Heart left ventricle (tissue), 16 donors: ENCODE data around the gene GPR78. TPM values are rescaled to one million over a fixed set of nuclear protein-coding genes. Genes with fewer than 3 reads are reported as not detected.
"Not testable (repeated sequence)": the region's sequence is repeated elsewhere in the genome, so short reads cannot be mapped to it uniquely, and the experiment has no call there.

ENCODE experiments used
- ATAC-seq, 4 donors: fragments of 200-7000 bp; cut with Tn5 transposase; one replicate each; pipeline ENCODE4 v1.9.1; 2020 to 2022; ENCODE audit warnings: moderate library complexity in 4 of 4, mild to moderate bottlenecking in 3 of 4, moderate number of reproducible peaks in 1 of 4
- DNase-seq, 5 donors: peaks; one replicate each; pipeline ENCODE4 v3.0.0-alpha.2; 2020
- H3K27ac ChIP-seq, 12 donors: fragments of 200-600 bp; sonication (generic) in 4 of 12; one replicate each; pipeline versions ENCODE4 v1.5.0 to v1.8.0; 2016 to 2022; ENCODE audit warnings: mild to moderate bottlenecking in 2 of 12
- H3K27me3 ChIP-seq, 9 donors: fragments of 200-600 bp; sonication (generic) in 2 of 9; one replicate each; pipeline versions ENCODE4 v1.5.1 to v1.8.0; 2016 to 2022; ENCODE audit warnings: mild to moderate bottlenecking in 3 of 9
- H3K36me3 ChIP-seq, 9 donors: fragments of 200-600 bp; sonication (generic) in 2 of 9; one replicate each; pipeline versions ENCODE4 v1.5.0 to v1.8.0; 2018 to 2022; ENCODE audit warnings: mild to moderate bottlenecking in 2 of 9
- H3K4me1 ChIP-seq, 12 donors: fragments of 200-600 bp; sonication (generic) in 4 of 12; one replicate each; pipeline versions ENCODE4 v1.5.0 to v1.8.0; 2016 to 2022; ENCODE audit warnings: mild to moderate bottlenecking in 3 of 12
- H3K4me3 ChIP-seq, 12 donors: fragments of 200-600 bp; sonication (generic) in 4 of 12; one replicate each; pipeline versions ENCODE4 v1.5.0 to v1.8.0; 2017 to 2022; ENCODE audit warnings: mild to moderate bottlenecking in 9 of 12, moderate library complexity in 4 of 12
- H3K9me3 ChIP-seq, 12 donors: fragments of 200-600 bp; sonication (generic) in 4 of 12; one replicate each; pipeline versions ENCODE4 v1.5.0 to v1.8.0; 2016 to 2022; ENCODE audit warnings: mild to moderate bottlenecking in 1 of 12
- POLR2A ChIP-seq, 2 donors: fragments of 450-650 bp; IDR thresholded peaks; one replicate each; pipeline ENCODE4 v1.6.1; 2017; ENCODE audit warnings: antibody characterized with exemption in 2 of 2, mild to moderate bottlenecking in 2 of 2, moderate library complexity in 2 of 2
- WGBS, 4 donors: extraction: QIAGEN DNeasy Blood & Tissue Kit in 2 of 4; methylation state at CpG; one replicate each; pipeline versions ENCODE4 v1.1.5 to v1.1.7; 2013 to 2018; 5-methylcytosine and 5-hydroxymethylcytosine counted together
- intact Hi-C, 10 donors: fragments of 100-400 bp; cut with DNase I; formaldehyde crosslinking; loops; one replicate each; pipeline versions ENCODE4 v1.11.1 to v1.14.2; 2022
- polyA plus RNA-seq, 2 donors: library from polyadenylated mRNA; stranded (reverse); fragments of 200-250 nt; gene quantifications; one replicate each; pipeline ENCODE4 v1.2.3, GENCODE V29; 2013
- total RNA-seq, 9 donors: library from RNA; depleted of rRNA in 2 of 9; stranded (reverse); fragments of >200 nt in 2 of 9; fragmentation: NEBNext Ultra II Directional in 3 of 9; extraction: Animal tissue kit (Norgen Biotek cat#: 25700) in 3 of 9; gene quantifications; one replicate each; pipeline versions ENCODE4 v1.1.0 to v1.2.4, GENCODE V29; 2016 to 2023
- TF ChIP-seq, protein P1 (sequence below), 12 donors: fragments of 200-600 bp; sonication (generic) in 4 of 12; IDR thresholded peaks; one replicate each; pipeline versions ENCODE4 v1.5.0 to v1.8.0; 2018 to 2022; ENCODE audit warnings: antibody characterized with exemption in 12 of 12, mild to moderate bottlenecking in 5 of 12
- donor health status: ischemic (EF 13 %, LVEDD 7.1; RV severe dilation, severe dysfunction).
- donor health status: healthy with polysubstance abuse.
- donor health status: DM: no; HTN: yes; CAD: no.
- donor health status: DM: no; HTN: no; CAD: no.
- donor health status: ischemic (EF 25% LVEDD 6.9; RV normal size, moderate dysfunction).
- donor health status: ischemic (EF 25% LVEDD 5.7; RV mildly dilated, moderate dysfunction).
- donor health status: healthy.
- donor health status: DM: yes; HTN: yes; CAD: no.
- donor health status: ischemic (EF 35%, LVEDD 5.7; RV mildly dilated, moderate dysfunction).
- donor health status: nonischemic (EF 11% LVEDD 7.7; RV severe dilation, severe dysfunction).
- donor health status: DM: yes; HTN: yes; CAD: no.
- donor health status: PGD.
- donor health status: ischemic (EF 29% LVEDD 5.4; RV normal size, mild dysfunction).
- donor health status: nonischemic (EF 23%, LVEDD 6.1; RV moderate dilation, normal function).

GPR78 gene
- total and polyA plus RNA-seq, 11 donors: 0.11 TPM; not detected in 10

DNA sequence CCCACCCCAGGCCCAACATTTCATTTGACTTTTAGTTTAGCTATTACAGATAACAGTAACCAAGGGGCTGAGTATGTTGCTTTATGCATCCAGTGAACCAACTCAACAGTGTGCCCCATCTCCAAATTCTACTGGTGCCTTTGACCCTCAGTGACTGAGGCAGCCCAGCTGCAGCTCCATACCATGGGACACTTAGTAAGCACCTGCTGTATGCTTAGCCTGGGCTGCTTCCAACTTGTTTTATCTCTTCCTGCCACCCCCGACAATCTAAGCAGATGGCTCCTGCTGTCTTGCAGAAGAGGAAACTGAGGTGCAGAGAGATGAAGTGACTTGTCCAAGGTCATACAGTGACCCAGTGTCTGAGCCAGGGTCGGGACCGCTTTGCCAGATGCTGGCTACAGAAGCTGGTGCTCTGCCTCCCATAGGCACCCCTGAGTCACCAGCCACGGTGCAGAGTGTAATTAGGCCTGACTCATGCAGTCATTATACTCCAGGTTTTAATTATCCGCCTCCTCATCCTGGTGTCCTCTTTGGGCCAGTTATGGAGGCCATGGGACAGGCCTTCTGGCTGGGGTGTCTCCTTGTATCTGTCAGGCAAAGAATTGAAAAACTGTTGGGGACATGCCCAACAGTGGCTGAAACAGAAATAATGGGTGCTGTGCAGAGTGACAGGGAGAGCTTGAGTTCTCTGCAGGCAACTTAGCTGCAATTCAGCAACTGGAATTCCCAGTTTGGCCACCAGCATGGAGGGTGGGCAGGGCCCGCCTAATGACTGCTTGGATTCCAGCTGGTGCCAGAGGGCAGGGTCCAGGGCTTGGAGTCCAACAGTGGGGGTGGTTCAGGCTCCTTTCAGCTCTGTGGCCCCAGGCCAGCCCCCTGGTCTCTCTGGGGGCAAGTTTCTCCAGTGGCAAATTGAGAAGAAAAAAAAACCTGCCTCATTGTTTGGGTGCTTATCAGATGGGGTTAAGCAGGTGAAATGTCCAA lies 8.2 kb upstream of the GPR78 start:
- no peak for ATAC-seq

DNA sequence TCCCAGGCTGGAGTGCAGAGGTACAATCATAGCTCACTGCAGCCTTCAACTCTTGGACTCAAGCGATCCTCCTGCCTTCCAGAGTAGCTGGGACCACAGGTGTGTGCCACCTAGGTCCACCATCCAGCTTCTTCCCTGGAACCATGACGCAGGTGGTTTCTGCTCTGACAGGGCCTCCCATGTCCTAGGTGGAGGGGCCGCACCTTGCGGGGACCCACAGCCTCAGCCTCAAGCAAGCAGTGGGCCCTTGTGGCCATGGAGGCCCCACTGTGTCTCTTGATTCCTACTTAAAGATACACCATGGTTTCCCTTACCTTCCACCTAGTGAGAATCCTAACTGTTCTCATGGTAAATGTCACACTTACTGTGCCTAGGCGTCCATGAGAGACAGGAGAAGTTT lies 6.9 kb upstream of the GPR78 start:
- ATAC-seq: no peak
- Histone ChIP-seq H3K4me3 (no peak overlapping the region), H3K36me3 (no peaks in the 10 kb centered on the region), H3K27me3 (peaks cover 0 to 16% (median 6%) of the 10 kb centered on the region in 9 donors), H3K9me3 (no peaks in the 10 kb centered on the region), H3K4me1 (no peaks in the 10 kb centered on the region), H3K27ac (no peak overlapping the region)
- 66 to 86% (median 77%) methylated on average over 5 of the region's 5 CpGs for WGBS, 4 donors
- DNase-seq: peak in 1 of 5 donors; percentile 17
- TF ChIP-seq POLR2A (IDR thresholded peaks at IDR 0.05): no peak
- TF ChIP-seq, protein P1, sequence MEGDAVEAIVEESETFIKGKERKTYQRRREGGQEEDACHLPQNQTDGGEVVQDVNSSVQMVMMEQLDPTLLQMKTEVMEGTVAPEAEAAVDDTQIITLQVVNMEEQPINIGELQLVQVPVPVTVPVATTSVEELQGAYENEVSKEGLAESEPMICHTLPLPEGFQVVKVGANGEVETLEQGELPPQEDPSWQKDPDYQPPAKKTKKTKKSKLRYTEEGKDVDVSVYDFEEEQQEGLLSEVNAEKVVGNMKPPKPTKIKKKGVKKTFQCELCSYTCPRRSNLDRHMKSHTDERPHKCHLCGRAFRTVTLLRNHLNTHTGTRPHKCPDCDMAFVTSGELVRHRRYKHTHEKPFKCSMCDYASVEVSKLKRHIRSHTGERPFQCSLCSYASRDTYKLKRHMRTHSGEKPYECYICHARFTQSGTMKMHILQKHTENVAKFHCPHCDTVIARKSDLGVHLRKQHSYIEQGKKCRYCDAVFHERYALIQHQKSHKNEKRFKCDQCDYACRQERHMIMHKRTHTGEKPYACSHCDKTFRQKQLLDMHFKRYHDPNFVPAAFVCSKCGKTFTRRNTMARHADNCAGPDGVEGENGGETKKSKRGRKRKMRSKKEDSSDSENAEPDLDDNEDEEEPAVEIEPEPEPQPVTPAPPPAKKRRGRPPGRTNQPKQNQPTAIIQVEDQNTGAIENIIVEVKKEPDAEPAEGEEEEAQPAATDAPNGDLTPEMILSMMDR (IDR thresholded peaks at IDR 0.05): no peak
- intact Hi-C loops: no loop called here

More for the DNA sequence above, 8.2 kb upstream of the GPR78 start:
- Histone ChIP-seq H3K4me1 (no peaks in the 10 kb centered on the region), H3K9me3 (no peaks in the 10 kb centered on the region), H3K27ac (no peak overlapping the region), H3K27me3 (peaks cover 0 to 6% (median 0%) of the 10 kb centered on the region in 9 donors), H3K36me3 (no peaks in the 10 kb centered on the region), H3K4me3 (no peak overlapping the region)
- DNase-seq: peak in 2 of 5 donors; percentile 6 to 28
- intact Hi-C loops: no loop called here
- WGBS, 4 donors: 71 to 84% (median 76%) methylated on average over 6 of the region's 6 CpGs
- TF ChIP-seq, protein P1 (IDR thresholded peaks at IDR 0.05): no peak
- no peak for TF ChIP-seq POLR2A (IDR thresholded peaks at IDR 0.05)

DNA sequence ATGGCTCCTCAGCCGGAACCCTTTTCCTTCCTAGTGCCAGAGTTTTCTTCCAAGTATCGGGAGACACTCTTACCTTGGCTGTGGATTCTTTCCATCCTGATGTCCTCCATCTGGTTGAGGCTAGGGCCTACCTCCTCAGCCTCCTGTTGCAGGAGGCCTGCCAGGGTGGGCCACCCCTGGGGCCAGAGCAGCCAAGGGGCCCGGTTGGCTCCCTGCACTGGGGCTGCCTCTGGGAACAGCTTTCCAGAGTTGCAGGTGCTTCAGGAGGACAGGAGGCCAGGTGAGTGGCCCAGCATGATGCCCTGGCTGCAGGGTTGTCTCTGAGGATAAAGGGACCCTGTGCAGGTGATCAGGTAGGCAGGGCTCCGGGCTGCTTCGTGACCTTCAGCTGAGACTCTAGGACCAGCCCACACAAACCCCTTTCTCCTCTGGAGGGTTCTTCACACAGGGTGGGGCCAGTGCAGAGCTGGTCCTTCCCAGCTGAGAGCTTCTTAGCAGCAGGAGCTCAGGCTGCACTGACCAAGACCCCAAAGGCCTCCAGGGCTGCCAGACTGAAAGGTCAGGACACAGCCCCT lies 5.3 kb upstream of the GPR78 start:
- DNase-seq: peak in 2 of 5 donors; percentile 10 to 52
- no peak for TF ChIP-seq POLR2A (IDR thresholded peaks at IDR 0.05)
- TF ChIP-seq, protein P1 (IDR thresholded peaks at IDR 0.05): no peak
- WGBS, 4 donors: 77 to 83% (median 79%) methylated on average over 3 to 5 of the region's 5 CpGs
- no peak overlapping the region for H3K4me3 ChIP-seq
- H3K27me3 ChIP-seq: peaks cover 0 to 30% (median 18%) of the 10 kb centered on the region in 9 donors
- no peaks in the 10 kb centered on the region for H3K4me1 ChIP-seq
- ATAC-seq: no peak
- no peaks in the 10 kb centered on the region for H3K36me3 ChIP-seq
- no peak overlapping the region for H3K27ac ChIP-seq
- intact Hi-C loops: no loop called here
- no peaks in the 10 kb centered on the region for H3K9me3 ChIP-seq

DNA sequence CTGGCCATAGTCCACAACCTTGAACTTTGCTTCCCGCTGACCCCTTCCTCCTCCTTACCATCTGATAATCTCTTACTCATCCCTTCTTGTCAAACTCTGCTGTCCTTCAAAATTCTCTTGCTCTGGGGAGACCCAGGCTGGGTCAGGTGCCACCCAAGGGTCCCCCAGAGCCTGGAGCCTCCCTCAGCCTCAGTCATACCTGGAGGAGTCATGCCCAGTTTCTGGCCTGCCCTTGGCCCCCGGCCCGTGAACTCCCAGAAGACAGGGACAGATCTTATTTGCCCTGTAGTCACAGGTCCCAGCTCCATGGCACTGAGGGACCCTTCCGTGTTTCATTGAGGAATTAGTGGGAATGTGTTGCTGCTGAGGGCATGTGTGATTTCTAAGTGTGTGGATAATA lies 4.7 kb upstream of the GPR78 start:
- Histone ChIP-seq H3K27me3 (peaks cover 0 to 36% (median 23%) of the 10 kb centered on the region in 9 donors), H3K9me3 (no peaks in the 10 kb centered on the region), H3K4me3 (no peak overlapping the region), H3K36me3 (no peaks in the 10 kb centered on the region), H3K4me1 (peaks cover 0 to 3% (median 0%) of the 10 kb centered on the region in 12 donors), H3K27ac (no peak overlapping the region)
- ATAC-seq (no peak), DNase-seq (peak in 2 of 5 donors; percentile 4 to 18)
- intact Hi-C loops: no loop called here
- TF ChIP-seq, protein P1 (IDR thresholded peaks at IDR 0.05): no peak
- TF ChIP-seq POLR2A (IDR thresholded peaks at IDR 0.05): no peak
- WGBS, 4 donors: 71 to 78% (median 75%) methylated on average over 4 of the region's 4 CpGs

DNA sequence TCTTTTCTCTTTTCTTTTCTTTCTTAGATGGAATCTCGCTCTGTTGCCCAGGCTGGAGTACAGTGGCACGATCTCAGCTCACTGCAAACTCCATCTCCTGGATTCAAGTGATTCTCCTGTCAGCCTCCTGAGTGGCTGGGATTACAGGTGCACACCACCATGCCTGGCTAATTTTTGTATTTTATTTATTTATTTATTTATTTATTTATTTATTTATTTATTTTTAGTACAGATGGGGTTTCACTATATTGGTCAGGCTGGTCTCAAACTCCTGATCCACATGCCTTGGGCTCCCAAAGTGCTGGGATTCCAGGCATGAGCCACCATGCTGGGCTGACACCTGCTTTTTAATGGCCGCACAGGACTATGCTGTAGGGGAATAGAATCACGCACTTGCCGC lies 3.6 kb upstream of the GPR78 start:
- 83 to 90% (median 87%) methylated on average over 5 of the region's 5 CpGs for WGBS, 4 donors
- ATAC-seq, H3K27ac ChIP-seq, H3K4me1 ChIP-seq, H3K9me3 ChIP-seq, H3K36me3 ChIP-seq, intact Hi-C loops, H3K4me3 ChIP-seq: not testable (repeated sequence)
- DNase-seq: peak in 1 of 5 donors; percentile 11
- peaks cover 9 to 47% (median 34%) of the 10 kb centered on the region in 9 donors for H3K27me3 ChIP-seq
